ENCODE data around the gene NUDT12.

- TF ChIP-seq TCF4 (CRISPR knock-in tag; IDR thresholded peaks at IDR 0.05; ENCODE audit: borderline replicate concordance), result no peak
- TF ChIP-seq ARNTL (CRISPR knock-in tag; IDR thresholded peaks at IDR 0.05; ENCODE audit: borderline replicate concordance, low read depth), result no peak
- no peak for TF ChIP-seq ZFP3 (CRISPR knock-in tag; IDR thresholded peaks at IDR 0.05)
- TF ChIP-seq, protein P1, sequence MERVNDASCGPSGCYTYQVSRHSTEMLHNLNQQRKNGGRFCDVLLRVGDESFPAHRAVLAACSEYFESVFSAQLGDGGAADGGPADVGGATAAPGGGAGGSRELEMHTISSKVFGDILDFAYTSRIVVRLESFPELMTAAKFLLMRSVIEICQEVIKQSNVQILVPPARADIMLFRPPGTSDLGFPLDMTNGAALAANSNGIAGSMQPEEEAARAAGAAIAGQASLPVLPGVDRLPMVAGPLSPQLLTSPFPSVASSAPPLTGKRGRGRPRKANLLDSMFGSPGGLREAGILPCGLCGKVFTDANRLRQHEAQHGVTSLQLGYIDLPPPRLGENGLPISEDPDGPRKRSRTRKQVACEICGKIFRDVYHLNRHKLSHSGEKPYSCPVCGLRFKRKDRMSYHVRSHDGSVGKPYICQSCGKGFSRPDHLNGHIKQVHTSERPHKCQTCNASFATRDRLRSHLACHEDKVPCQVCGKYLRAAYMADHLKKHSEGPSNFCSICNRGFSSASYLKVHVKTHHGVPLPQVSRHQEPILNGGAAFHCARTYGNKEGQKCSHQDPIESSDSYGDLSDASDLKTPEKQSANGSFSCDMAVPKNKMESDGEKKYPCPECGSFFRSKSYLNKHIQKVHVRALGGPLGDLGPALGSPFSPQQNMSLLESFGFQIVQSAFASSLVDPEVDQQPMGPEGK (CRISPR knock-in tag; IDR thresholded peaks at IDR 0.05; ENCODE audit: borderline replicate concordance), result no peak
- TF ChIP-seq CSRNP3 (CRISPR knock-in tag; IDR thresholded peaks at IDR 0.05), result no peak
- no peak for TF ChIP-seq ZNF8 (CRISPR knock-in tag; IDR thresholded peaks at IDR 0.05)
- TF ChIP-seq ZNF565 (CRISPR knock-in tag; conservative IDR thresholded peaks at IDR 0.05; ENCODE audit: low read depth), result no peak
Observed at GRCh38 chr5:103605277-103605676, 42.7 kb upstream of the NUDT12 start.
